HepG2 (cell line): ENCODE measurements around the gene RHBDD1. TPM values are rescaled to one million over a fixed set of nuclear protein-coding genes. Genes with fewer than 3 reads are reported as not detected.
A peak's percentile ranks its signal among the peaks of the same experiment; 100 is the strongest.

ENCODE experiments used
- ARNT2 ChIP-seq: sonication (generic); formaldehyde crosslinking; IDR thresholded peaks from 2 replicates; pipeline ENCODE4 v1.8.0; 2022; ENCODE audit warnings: mild to moderate bottlenecking, low read depth, missing genetic modification reagents, moderate library complexity
- DPF2 ChIP-seq: sonication (generic); formaldehyde crosslinking; IDR thresholded peaks from 2 replicates; pipeline ENCODE4 v1.4.0; 2020; ENCODE audit warnings: mild to moderate bottlenecking, low read depth, missing genetic modification reagents, borderline replicate concordance
- EEA1 ChIP-seq: sonication (generic); formaldehyde crosslinking; IDR thresholded peaks from 2 replicates; pipeline ENCODE4 v1.5.1; 2020; ENCODE audit warnings: mild to moderate bottlenecking, missing genetic modification reagents, borderline replicate concordance
- FLYWCH1 ChIP-seq: sonication (generic); formaldehyde crosslinking; IDR thresholded peaks from 2 replicates; pipeline ENCODE4 v1.8.1; 2023; ENCODE audit warnings: mild to moderate bottlenecking, missing genetic modification reagents
- JUN ChIP-seq: sonication (generic); formaldehyde crosslinking; IDR thresholded peaks from 2 replicates; pipeline ENCODE4 v1.4.0; 2020; ENCODE audit warnings: mild to moderate bottlenecking, missing genetic modification reagents
- KDM2A ChIP-seq: sonication (generic); formaldehyde crosslinking; IDR thresholded peaks from 2 replicates; pipeline ENCODE4 v1.4.0; 2020; ENCODE audit warnings: low read depth, missing genetic modification reagents, borderline replicate concordance
- KDM5B ChIP-seq: sonication (generic); formaldehyde crosslinking; IDR thresholded peaks from 2 replicates; pipeline ENCODE4 v1.4.0; 2020; ENCODE audit warnings: missing genetic modification reagents, mild to moderate bottlenecking, borderline replicate concordance
- PHB2 ChIP-seq: fragments of 450-650 bp; IDR thresholded peaks from 2 replicates; pipeline ENCODE4 v1.6.1; 2018; ENCODE audit not compliant: partially characterized antibody
- PHF8 ChIP-seq: sonication (generic); formaldehyde crosslinking; IDR thresholded peaks from 2 replicates; pipeline ENCODE4 v1.5.0; 2020; ENCODE audit warnings: missing genetic modification reagents
- RFXAP ChIP-seq: sonication (generic); formaldehyde crosslinking; IDR thresholded peaks from 2 replicates; pipeline ENCODE4 v1.4.0; 2020; ENCODE audit warnings: missing genetic modification reagents, borderline replicate concordance
- SAFB2 ChIP-seq: sonication (generic); formaldehyde crosslinking; IDR thresholded peaks from 2 replicates; pipeline ENCODE4 v1.5.1; 2020; ENCODE audit warnings: missing genetic modification reagents, low read depth, mild to moderate bottlenecking, borderline replicate concordance
- SIN3B ChIP-seq: fragments of 150-350 bp; IDR thresholded peaks from 2 replicates; pipeline ENCODE4 v1.6.1; 2014; ENCODE audit warnings: low read length
- SP2 ChIP-seq: sonication (generic); formaldehyde crosslinking; IDR thresholded peaks from 2 replicates; pipeline ENCODE4 v1.5.1; 2020; ENCODE audit warnings: mild to moderate bottlenecking, missing genetic modification reagents
- SPEN ChIP-seq: sonication (generic); formaldehyde crosslinking; IDR thresholded peaks from 2 replicates; pipeline ENCODE4 v1.5.1; 2020; ENCODE audit warnings: low read depth, mild to moderate bottlenecking, missing genetic modification reagents
- TGIF2 ChIP-seq: IDR thresholded peaks from 2 replicates; pipeline ENCODE4 v1.6.1; 2016; ENCODE audit warnings: control low read depth, missing compliant biosample characterization
- ZFY ChIP-seq: sonication (generic); formaldehyde crosslinking; IDR thresholded peaks from 2 replicates; pipeline ENCODE4 v1.4.0; 2020; ENCODE audit warnings: missing genetic modification reagents
- ZNF224 ChIP-seq: sonication (generic); formaldehyde crosslinking; IDR thresholded peaks from 2 replicates; pipeline ENCODE4 v1.5.0; 2020; ENCODE audit warnings: mild to moderate bottlenecking, missing genetic modification reagents
- ZNF343 ChIP-seq: sonication (generic); formaldehyde crosslinking; IDR thresholded peaks from 2 replicates; pipeline ENCODE4 v1.4.0; 2020; ENCODE audit warnings: mild to moderate bottlenecking, missing genetic modification reagents
- ZNF619 ChIP-seq: sonication (generic); formaldehyde crosslinking; IDR thresholded peaks from 2 replicates; pipeline ENCODE4 v1.4.0; 2020; ENCODE audit warnings: mild to moderate bottlenecking, missing genetic modification reagents
- ZSCAN25 ChIP-seq: sonication (generic); formaldehyde crosslinking; IDR thresholded peaks from 2 replicates; pipeline ENCODE4 v1.8.0; 2022; ENCODE audit warnings: mild to moderate bottlenecking, missing genetic modification reagents
- polyA plus RNA-seq, 8 experiments: library from polyadenylated mRNA; depleted of rRNA in 3 of 8; stranded (reverse) in 7 of 8; unstranded in 1 of 8; fragments of >200 nt; fragmentation: Illumina TruSeq in 4 of 8; extraction: Trizol in 4 of 8; gene quantifications; 2 replicates each; pipeline versions ENCODE4 v1.2.1 to v1.2.3, GENCODE V29; 2011 to 2016; ENCODE audit warnings: low read depth in 4 of 8, missing spikeins in 1 of 8, mixed read lengths in 1 of 8; ENCODE audit not compliant: insufficient read depth in 1 of 8
- total RNA-seq, 5 experiments: library from RNA; depleted of rRNA; stranded (reverse); fragments of >200 nt; fragmentation: Illumina TruSeq; extraction: Trizol; gene quantifications; 2 replicates each; pipeline ENCODE4 v1.2.3, GENCODE V29; 2016; ENCODE audit warnings: low read depth in 1 of 5
- TF ChIP-seq, protein P1 (sequence below): sonication (generic); formaldehyde crosslinking; IDR thresholded peaks from 2 replicates; pipeline ENCODE4 v1.5.1; 2020; ENCODE audit warnings: missing genetic modification reagents, mild to moderate bottlenecking, borderline replicate concordance
- TF ChIP-seq, protein P2 (sequence below): sonication (generic); formaldehyde crosslinking; IDR thresholded peaks from 2 replicates; pipeline ENCODE4 v1.8.0; 2022; ENCODE audit warnings: mild to moderate bottlenecking, missing genetic modification reagents, borderline replicate concordance
- TF ChIP-seq, protein P3 (sequence below): sonication (generic); formaldehyde crosslinking; conservative IDR thresholded peaks from 2 replicates; pipeline ENCODE4 v1.4.0; 2020; ENCODE audit warnings: mild to moderate bottlenecking, missing genetic modification reagents, moderate library complexity
- TF ChIP-seq, protein P4 (sequence below): IDR thresholded peaks from 2 replicates; pipeline ENCODE4 v1.6.1; 2018; ENCODE audit warnings: missing genetic modification reagents

The RHBDD1 gene
- total and polyA plus RNA-seq, 2 of the 13 experiments (the other 11 are each of a cell fraction or from before 2014, with no cell fraction given) = 8.2 to 9.5 TPM

DNA sequence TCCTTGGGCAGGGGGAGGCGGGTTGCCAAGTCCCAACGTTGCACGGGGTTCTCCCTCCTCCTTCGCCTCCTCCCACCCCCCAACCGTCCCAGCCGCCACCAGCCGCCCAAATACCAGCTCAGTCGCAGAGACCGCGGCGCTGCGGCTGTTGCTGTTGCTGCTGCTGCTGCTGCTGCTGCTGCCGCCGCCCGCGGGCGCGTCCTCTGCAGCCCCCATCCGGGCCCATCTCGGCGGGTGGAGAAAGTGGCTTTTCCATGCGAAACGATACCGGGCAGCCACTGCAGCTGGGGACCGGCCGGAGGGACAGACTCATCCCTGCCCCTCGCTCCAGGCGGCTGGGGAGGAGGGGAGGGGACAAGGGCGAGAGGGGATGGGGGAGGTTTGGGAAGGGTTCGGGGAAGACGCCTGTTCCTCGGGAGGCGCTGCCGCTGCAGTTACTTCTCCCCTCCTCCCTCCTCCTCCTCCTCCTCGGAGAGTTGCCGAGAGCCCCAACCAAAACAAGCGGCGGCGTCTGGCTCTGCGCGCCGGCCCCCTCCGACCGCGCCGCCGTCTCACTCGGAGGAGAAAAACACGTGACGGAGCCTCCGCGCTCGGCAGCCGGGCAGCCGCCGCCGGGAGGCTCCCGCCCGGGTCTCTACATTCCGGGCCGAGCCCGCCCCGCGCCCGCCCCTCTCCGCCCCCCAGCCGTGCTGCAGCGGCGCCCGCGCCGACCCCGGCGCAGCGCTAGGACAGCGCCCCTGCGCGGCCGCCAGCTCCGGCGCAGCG is 36.5 kb upstream of the RHBDD1 start, which contains the start of gene IRS1 (continued):
- TF ChIP-seq, protein P1, sequence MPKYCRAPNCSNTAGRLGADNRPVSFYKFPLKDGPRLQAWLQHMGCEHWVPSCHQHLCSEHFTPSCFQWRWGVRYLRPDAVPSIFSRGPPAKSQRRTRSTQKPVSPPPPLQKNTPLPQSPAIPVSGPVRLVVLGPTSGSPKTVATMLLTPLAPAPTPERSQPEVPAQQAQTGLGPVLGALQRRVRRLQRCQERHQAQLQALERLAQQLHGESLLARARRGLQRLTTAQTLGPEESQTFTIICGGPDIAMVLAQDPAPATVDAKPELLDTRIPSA (CRISPR knock-in tag) = no peak
- TF ChIP-seq SAFB2 (CRISPR knock-in tag) = no peak
- TF ChIP-seq EEA1 = no peak
- TF ChIP-seq RFXAP = no peak
- TF ChIP-seq SPEN (CRISPR knock-in tag) = no peak
- no peak for TF ChIP-seq KDM5B (CRISPR knock-in tag)
- peak; percentile 53; the same call in 1 of the 2 replicates for TF ChIP-seq ZSCAN25 (CRISPR knock-in tag)
- peak; percentile 59; the same call in 1 of the 2 replicates for TF ChIP-seq KDM2A
- TF ChIP-seq PHF8 = peak; percentile 34; the same call in 1 of the 2 replicates
- no peak for TF ChIP-seq PHB2
- peak; percentile 73 for TF ChIP-seq ARNT2 (CRISPR knock-in tag)
- no peak for TF ChIP-seq ZNF224 (CRISPR knock-in tag)
- TF ChIP-seq, protein P2, sequence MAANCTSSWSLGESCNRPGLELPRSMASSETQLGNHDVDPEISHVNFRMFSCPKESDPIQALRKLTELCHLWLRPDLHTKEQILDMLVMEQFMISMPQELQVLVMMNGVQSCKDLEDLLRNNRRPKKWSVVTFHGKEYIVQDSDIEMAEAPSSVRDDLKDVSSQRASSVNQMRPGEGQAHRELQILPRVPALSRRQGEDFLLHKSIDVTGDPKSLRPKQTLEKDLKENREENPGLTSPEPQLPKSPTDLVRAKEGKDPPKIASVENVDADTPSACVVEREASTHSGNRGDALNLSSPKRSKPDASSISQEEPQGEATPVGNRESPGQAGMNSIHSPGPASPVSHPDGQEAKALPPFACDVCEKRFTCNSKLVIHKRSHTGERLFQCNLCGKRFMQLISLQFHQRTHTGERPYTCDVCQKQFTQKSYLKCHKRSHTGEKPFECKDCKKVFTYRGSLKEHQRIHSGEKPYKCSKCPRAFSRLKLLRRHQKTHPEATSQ = 0 out of 2 replicates have a peak, but pooled peaks have one; percentile 35
- TF ChIP-seq TGIF2 (CRISPR knock-in tag) = 0 out of 2 replicates have a peak, but pooled peaks have one; percentile 59
- no peak for TF ChIP-seq DPF2 (CRISPR knock-in tag)
- TF ChIP-seq, protein P3, sequence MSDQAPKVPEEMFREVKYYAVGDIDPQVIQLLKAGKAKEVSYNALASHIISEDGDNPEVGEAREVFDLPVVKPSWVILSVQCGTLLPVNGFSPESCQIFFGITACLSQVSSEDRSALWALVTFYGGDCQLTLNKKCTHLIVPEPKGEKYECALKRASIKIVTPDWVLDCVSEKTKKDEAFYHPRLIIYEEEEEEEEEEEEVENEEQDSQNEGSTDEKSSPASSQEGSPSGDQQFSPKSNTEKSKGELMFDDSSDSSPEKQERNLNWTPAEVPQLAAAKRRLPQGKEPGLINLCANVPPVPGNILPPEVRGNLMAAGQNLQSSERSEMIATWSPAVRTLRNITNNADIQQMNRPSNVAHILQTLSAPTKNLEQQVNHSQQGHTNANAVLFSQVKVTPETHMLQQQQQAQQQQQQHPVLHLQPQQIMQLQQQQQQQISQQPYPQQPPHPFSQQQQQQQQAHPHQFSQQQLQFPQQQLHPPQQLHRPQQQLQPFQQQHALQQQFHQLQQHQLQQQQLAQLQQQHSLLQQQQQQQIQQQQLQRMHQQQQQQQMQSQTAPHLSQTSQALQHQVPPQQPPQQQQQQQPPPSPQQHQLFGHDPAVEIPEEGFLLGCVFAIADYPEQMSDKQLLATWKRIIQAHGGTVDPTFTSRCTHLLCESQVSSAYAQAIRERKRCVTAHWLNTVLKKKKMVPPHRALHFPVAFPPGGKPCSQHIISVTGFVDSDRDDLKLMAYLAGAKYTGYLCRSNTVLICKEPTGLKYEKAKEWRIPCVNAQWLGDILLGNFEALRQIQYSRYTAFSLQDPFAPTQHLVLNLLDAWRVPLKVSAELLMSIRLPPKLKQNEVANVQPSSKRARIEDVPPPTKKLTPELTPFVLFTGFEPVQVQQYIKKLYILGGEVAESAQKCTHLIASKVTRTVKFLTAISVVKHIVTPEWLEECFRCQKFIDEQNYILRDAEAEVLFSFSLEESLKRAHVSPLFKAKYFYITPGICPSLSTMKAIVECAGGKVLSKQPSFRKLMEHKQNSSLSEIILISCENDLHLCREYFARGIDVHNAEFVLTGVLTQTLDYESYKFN (CRISPR knock-in tag) = no peak; the same call in 1 of the 2 replicates
- no peak for TF ChIP-seq SIN3B
- no peak for TF ChIP-seq FLYWCH1 (CRISPR knock-in tag)
- TF ChIP-seq SP2 (CRISPR knock-in tag) = 0 out of 2 replicates have a peak, but pooled peaks have one; percentile 46
- no peak for TF ChIP-seq JUN (CRISPR knock-in tag)
- no peak for TF ChIP-seq ZNF619 (CRISPR knock-in tag)
- no peak; the same call in 1 of the 2 replicates for TF ChIP-seq ZFY (CRISPR knock-in tag)
- TF ChIP-seq, protein P4, sequence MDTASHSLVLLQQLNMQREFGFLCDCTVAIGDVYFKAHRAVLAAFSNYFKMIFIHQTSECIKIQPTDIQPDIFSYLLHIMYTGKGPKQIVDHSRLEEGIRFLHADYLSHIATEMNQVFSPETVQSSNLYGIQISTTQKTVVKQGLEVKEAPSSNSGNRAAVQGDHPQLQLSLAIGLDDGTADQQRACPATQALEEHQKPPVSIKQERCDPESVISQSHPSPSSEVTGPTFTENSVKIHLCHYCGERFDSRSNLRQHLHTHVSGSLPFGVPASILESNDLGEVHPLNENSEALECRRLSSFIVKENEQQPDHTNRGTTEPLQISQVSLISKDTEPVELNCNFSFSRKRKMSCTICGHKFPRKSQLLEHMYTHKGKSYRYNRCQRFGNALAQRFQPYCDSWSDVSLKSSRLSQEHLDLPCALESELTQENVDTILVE (CRISPR knock-in tag) = peak; percentile 36; the same call in 1 of the 2 replicates
- TF ChIP-seq ZNF343 = no peak
